ENCODE measurements around the gene SH3GLB2.
"Not testable (repeated sequence)": the region's sequence is repeated elsewhere in the genome, so short reads cannot be mapped to it uniquely, and the experiment has no call there.

The SH3GLB2 gene

GRCh38 chr9:129052592-129052991 lies 24.5 kb upstream of the SH3GLB2 start:
- no peak for DNase-seq

GRCh38 chr9:129042016-129042415 lies 13.9 kb upstream of the SH3GLB2 start:
- DNase-seq: no peak

GRCh38 chr9:129040113-129040643 lies 12.0 kb upstream of the SH3GLB2 start:
- no peak for DNase-seq

- no peak for DNase-seq
Observed at GRCh38 chr9:129038109-129038852, 10.2 kb upstream of the SH3GLB2 start.

- DNase-seq: no peak
Observed at GRCh38 chr9:129037767-129038098, 9.6 kb upstream of the SH3GLB2 start.

GRCh38 chr9:129036923-129037766 lies 9.0 kb upstream of the SH3GLB2 start:
- no peak for DNase-seq

- DNase-seq: peak; percentile 99
Observed at GRCh38 chr9:129036241-129036922, 8.3 kb upstream of the SH3GLB2 start, which contains the start of gene MIGA2. Gene MIGA2 (plus strand): TSS chr9:129036626. CDS start chr9:129040595, 3,969 bp downstream.

- not testable (repeated sequence) for DNase-seq
Observed at GRCh38 chr9:129035838-129036237, 7.7 kb upstream of the SH3GLB2 start.

GRCh38 chr9:129033216-129033615 lies 5.1 kb upstream of the SH3GLB2 start:
- no peak for DNase-seq

GRCh38 chr9:129032541-129033159 lies 4.5 kb upstream of the SH3GLB2 start:
- DNase-seq: no peak

- no peak for DNase-seq
Observed at GRCh38 chr9:129031514-129031913, 3.4 kb upstream of the SH3GLB2 start.

- DNase-seq: no peak
Observed at GRCh38 chr9:129030191-129030590, 2.1 kb upstream of the SH3GLB2 start.

- DNase-seq: no peak
Observed at GRCh38 chr9:129027685-129028191, 393 bp downstream of the SH3GLB2 start.

GRCh38 chr9:129027224-129027684 lies 877 bp downstream of the SH3GLB2 start:
- DNase-seq: no peak

GRCh38 chr9:129026442-129027223 lies 1.5 kb downstream of the SH3GLB2 start:
- no peak for DNase-seq

- DNase-seq: no peak
Observed at GRCh38 chr9:129023908-129024233, 4.3 kb downstream of the SH3GLB2 start.

- peak; percentile 30 for DNase-seq
Observed at GRCh38 chr9:129023036-129023907, 4.9 kb downstream of the SH3GLB2 start.

GRCh38 chr9:129022037-129022436 lies 6.1 kb downstream of the SH3GLB2 start:
- DNase-seq: no peak

- no peak for DNase-seq
Observed at GRCh38 chr9:129021091-129021490, 7.0 kb downstream of the SH3GLB2 start.

GRCh38 chr9:129014608-129015007 lies 13.5 kb downstream of the SH3GLB2 start:
- DNase-seq: no peak

- DNase-seq: no peak
Observed at GRCh38 chr9:129014124-129014523, 14.0 kb downstream of the SH3GLB2 start.

Measured in amniotic stem cell (primary cell).